Measurements from ENCODE around the gene RAPGEF6. TPM values are rescaled to one million over a fixed set of nuclear protein-coding genes. Genes with fewer than 3 reads are reported as not detected.
"Not testable (repeated sequence)": the region's sequence is repeated elsewhere in the genome, so short reads cannot be mapped to it uniquely, and the experiment has no call there.

The RAPGEF6 gene
- polyA plus RNA-seq, 1 donor from 2014 or later, result 121 TPM

GRCh38 chr5:131488463-131488862 lies 146.6 kb downstream of the RAPGEF6 start:
- H3F3A ChIP-seq (ENCODE audit: insufficient read depth, low read length, poor library complexity, severe bottlenecking), result no peaks in the 10 kb centered on the region
- no peak overlapping the region for H3K4me2 ChIP-seq (ENCODE audit: low read length)
- no peak overlapping the region for H2AFZ ChIP-seq (ENCODE audit: low read depth, low read length)
- H3K27me3 ChIP-seq (ENCODE audit: insufficient read depth, low read depth, low read length), result no peaks in the 10 kb centered on the region
- H3K9me2 ChIP-seq (ENCODE audit: insufficient read depth, low read length), result no peaks in the 10 kb centered on the region
- no peak for TF ChIP-seq EZH2 (IDR thresholded peaks at IDR 0.05; ENCODE audit: borderline replicate concordance, insufficient read depth, low read length, poor library complexity, severe bottlenecking)
- TF ChIP-seq REST (IDR thresholded peaks at IDR 0.05; ENCODE audit: borderline replicate concordance), result no peak
- no peak for TF ChIP-seq EP300 (conservative IDR thresholded peaks at IDR 0.05; ENCODE audit: poor library complexity, severe bottlenecking)
- TF ChIP-seq MXI1 (conservative IDR thresholded peaks at IDR 0.05; ENCODE audit: poor library complexity, severe bottlenecking), result no peak
- TF ChIP-seq TAF1 (IDR thresholded peaks at IDR 0.05; ENCODE audit: low read depth), result no peak
- TF ChIP-seq RAD21 (conservative IDR thresholded peaks at IDR 0.05), result no peak
- TF ChIP-seq SMC3 (conservative IDR thresholded peaks at IDR 0.05; ENCODE audit: poor library complexity), result no peak
- no peak for TF ChIP-seq POLR2AphosphoS5 (IDR thresholded peaks at IDR 0.05)
- TF ChIP-seq CTCF (IDR thresholded peaks at IDR 0.05; ENCODE audit: poor library complexity, severe bottlenecking), result no peak
- no peak overlapping the region for H3K27ac ChIP-seq (ENCODE audit: low read length)
- H3K4me3 ChIP-seq (ENCODE audit: low read length), result no peak overlapping the region
- H4K20me1 ChIP-seq (ENCODE audit: insufficient read depth), result no peaks in the 10 kb centered on the region
- H3K36me3 ChIP-seq (ENCODE audit: insufficient read depth, low read length), result peaks cover 11% of the 10 kb centered on the region
- no peaks in the 10 kb centered on the region for H3K9me3 ChIP-seq (ENCODE audit: low read length)
- H3K9ac ChIP-seq (ENCODE audit: low read length), result no peak overlapping the region
- no peaks in the 10 kb centered on the region for H3K79me2 ChIP-seq (replicated peaks; ENCODE audit: insufficient read depth, low read length)

GRCh38 chr5:131487371-131487770 lies 147.7 kb downstream of the RAPGEF6 start:
- H3K27me3 ChIP-seq (ENCODE audit: insufficient read depth, low read depth, low read length); H3K9me2 ChIP-seq (ENCODE audit: insufficient read depth, low read length); H3K9me3 ChIP-seq (ENCODE audit: low read length); H3K9ac ChIP-seq (ENCODE audit: low read length); H3K27ac ChIP-seq (ENCODE audit: low read length); H3K4me3 ChIP-seq (ENCODE audit: low read length); H3F3A ChIP-seq (ENCODE audit: insufficient read depth, low read length, poor library complexity, severe bottlenecking); H3K79me2 ChIP-seq (replicated peaks; ENCODE audit: insufficient read depth, low read length); H3K4me2 ChIP-seq (ENCODE audit: low read length); H4K20me1 ChIP-seq (ENCODE audit: insufficient read depth); H2AFZ ChIP-seq (ENCODE audit: low read depth, low read length): not testable (repeated sequence)
- H3K36me3 ChIP-seq (ENCODE audit: insufficient read depth, low read length), result peaks cover 11% of the 10 kb centered on the region

DNA sequence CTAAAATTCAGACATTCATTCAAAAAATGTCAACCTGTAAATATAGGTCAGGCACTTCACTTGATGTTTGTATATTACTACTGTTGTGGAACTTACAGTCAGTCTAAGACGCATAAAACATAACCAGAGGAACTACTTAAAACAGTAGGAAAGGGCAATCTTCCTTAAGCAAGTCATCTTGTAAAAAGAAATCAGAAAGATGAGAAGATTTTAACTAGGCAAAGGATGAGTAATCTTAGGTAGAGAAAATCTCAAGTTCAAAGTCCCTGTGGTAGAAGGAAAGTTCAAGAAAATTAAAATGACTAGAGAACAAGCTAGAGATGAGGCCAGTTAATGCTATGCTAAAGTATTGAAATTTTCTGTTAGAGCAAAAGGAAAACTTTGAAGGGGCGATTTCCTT lies 152.4 kb downstream of the RAPGEF6 start:
- Histone ChIP-seq H3K9ac (ENCODE audit: low read length) (no peak overlapping the region), H3K4me2 (ENCODE audit: low read length) (no peak overlapping the region), H2AFZ (ENCODE audit: low read depth, low read length) (no peak overlapping the region), H3K36me3 (ENCODE audit: insufficient read depth, low read length) (peaks cover 17% of the 10 kb centered on the region), H3K9me3 (ENCODE audit: low read length) (no peaks in the 10 kb centered on the region), H3K9me2 (ENCODE audit: insufficient read depth, low read length) (no peaks in the 10 kb centered on the region), H3F3A (ENCODE audit: insufficient read depth, low read length, poor library complexity, severe bottlenecking) (no peaks in the 10 kb centered on the region), H3K27me3 (ENCODE audit: insufficient read depth, low read depth, low read length) (no peaks in the 10 kb centered on the region), H3K27ac (ENCODE audit: low read length) (no peak overlapping the region), H3K79me2 (replicated peaks; ENCODE audit: insufficient read depth, low read length) (no peaks in the 10 kb centered on the region), H4K20me1 (ENCODE audit: insufficient read depth) (no peaks in the 10 kb centered on the region), H3K4me3 (ENCODE audit: low read length) (no peak overlapping the region)
- TF ChIP-seq EP300 (conservative IDR thresholded peaks at IDR 0.05; ENCODE audit: poor library complexity, severe bottlenecking), result no peak
- no peak for TF ChIP-seq REST (IDR thresholded peaks at IDR 0.05; ENCODE audit: borderline replicate concordance)
- TF ChIP-seq EZH2 (IDR thresholded peaks at IDR 0.05; ENCODE audit: borderline replicate concordance, insufficient read depth, low read length, poor library complexity, severe bottlenecking), result no peak
- TF ChIP-seq RAD21 (conservative IDR thresholded peaks at IDR 0.05), result no peak
- TF ChIP-seq MXI1 (conservative IDR thresholded peaks at IDR 0.05; ENCODE audit: poor library complexity, severe bottlenecking), result no peak
- TF ChIP-seq SMC3 (conservative IDR thresholded peaks at IDR 0.05; ENCODE audit: poor library complexity), result no peak
- no peak for TF ChIP-seq POLR2AphosphoS5 (IDR thresholded peaks at IDR 0.05)
- no peak for TF ChIP-seq CTCF (IDR thresholded peaks at IDR 0.05; ENCODE audit: poor library complexity, severe bottlenecking)
- TF ChIP-seq TAF1 (IDR thresholded peaks at IDR 0.05; ENCODE audit: low read depth), result no peak

All from neural cell (in vitro differentiated cells).